Kidney epithelial cell (primary cell): ENCODE measurements around the gene MT1H. TPM values are rescaled to one million over a fixed set of nuclear protein-coding genes. Genes with fewer than 3 reads are reported as not detected.

Experiments
- DNase-seq: peaks from one replicate; pipeline ENCODE4 v3.0.0-alpha.2; 2010; ENCODE audit warnings: low read depth
- H3K27me3 ChIP-seq: 2 replicates; pipeline ENCODE4 v1.6.0; 2011; ENCODE audit warnings: low read length; ENCODE audit not compliant: control insufficient read depth, insufficient read depth
- H3K36me3 ChIP-seq: 2 replicates; pipeline ENCODE4 v1.5.1; 2011; ENCODE audit warnings: low read length; ENCODE audit not compliant: control insufficient read depth, insufficient read depth
- H3K4me3 ChIP-seq: 2 replicates; pipeline ENCODE4 v1.5.1; 2011; ENCODE audit warnings: low read depth, mild to moderate bottlenecking, control low read depth, low read length
- total RNA-seq: library from RNA; depleted of rRNA; stranded (reverse); fragments of >200 nt; gene quantifications from 2 replicates; pipeline ENCODE4 v1.2.3, GENCODE V29; 2015
- TF ChIP-seq, protein P1 (sequence below): IDR thresholded peaks from 2 replicates; pipeline ENCODE4 v1.5.1; 2011; ENCODE audit warnings: mild to moderate bottlenecking, moderate library complexity, low read length, control low read depth, inconsistent platforms; ENCODE audit not compliant: insufficient read depth, poor library complexity, severe bottlenecking

MT1H gene
- total RNA-seq, 1 donor from 2014 or later: not detected

DNA sequence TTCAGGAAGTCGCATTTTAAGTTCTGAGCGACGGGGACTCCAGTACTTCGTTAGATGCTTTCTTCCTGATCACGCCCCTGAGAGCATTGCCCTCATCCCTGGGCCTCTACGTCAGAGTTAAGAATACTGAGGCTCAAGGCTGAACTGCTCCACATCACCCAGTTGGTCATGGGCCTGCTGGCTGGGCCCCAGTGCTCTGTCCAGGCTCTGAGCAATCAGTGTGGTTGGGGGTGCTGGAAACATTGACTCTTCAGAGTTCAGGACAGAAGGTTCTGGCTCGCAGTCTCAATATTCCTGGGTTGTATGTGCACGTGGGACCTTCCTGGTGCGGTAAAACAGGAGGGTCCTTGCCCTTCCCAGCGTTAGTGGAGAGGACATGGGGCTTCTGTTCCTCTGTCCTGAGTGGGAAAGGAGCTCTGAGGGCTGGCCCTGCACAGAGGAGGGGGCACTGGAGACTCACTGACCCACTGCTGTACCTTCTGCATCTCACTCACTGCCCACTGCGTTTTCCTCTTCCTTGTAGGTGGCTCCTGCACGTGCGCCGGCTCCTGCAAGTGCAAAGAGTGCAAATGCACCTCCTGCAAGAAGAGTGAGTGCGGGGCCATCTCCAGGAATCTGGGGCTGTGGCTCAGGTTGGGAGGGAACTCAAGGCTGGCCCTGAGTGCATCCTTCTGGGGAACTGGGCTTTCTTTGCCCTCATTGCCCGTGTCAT lies 43.5 kb upstream of the MT1H start:
- H3K4me3 ChIP-seq: peak overlapping the region; percentile 60
- TF ChIP-seq, protein P1, sequence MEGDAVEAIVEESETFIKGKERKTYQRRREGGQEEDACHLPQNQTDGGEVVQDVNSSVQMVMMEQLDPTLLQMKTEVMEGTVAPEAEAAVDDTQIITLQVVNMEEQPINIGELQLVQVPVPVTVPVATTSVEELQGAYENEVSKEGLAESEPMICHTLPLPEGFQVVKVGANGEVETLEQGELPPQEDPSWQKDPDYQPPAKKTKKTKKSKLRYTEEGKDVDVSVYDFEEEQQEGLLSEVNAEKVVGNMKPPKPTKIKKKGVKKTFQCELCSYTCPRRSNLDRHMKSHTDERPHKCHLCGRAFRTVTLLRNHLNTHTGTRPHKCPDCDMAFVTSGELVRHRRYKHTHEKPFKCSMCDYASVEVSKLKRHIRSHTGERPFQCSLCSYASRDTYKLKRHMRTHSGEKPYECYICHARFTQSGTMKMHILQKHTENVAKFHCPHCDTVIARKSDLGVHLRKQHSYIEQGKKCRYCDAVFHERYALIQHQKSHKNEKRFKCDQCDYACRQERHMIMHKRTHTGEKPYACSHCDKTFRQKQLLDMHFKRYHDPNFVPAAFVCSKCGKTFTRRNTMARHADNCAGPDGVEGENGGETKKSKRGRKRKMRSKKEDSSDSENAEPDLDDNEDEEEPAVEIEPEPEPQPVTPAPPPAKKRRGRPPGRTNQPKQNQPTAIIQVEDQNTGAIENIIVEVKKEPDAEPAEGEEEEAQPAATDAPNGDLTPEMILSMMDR: no peak
- no peaks in the 10 kb centered on the region for H3K27me3 ChIP-seq
- DNase-seq: no peak
- no peaks in the 10 kb centered on the region for H3K36me3 ChIP-seq

DNA sequence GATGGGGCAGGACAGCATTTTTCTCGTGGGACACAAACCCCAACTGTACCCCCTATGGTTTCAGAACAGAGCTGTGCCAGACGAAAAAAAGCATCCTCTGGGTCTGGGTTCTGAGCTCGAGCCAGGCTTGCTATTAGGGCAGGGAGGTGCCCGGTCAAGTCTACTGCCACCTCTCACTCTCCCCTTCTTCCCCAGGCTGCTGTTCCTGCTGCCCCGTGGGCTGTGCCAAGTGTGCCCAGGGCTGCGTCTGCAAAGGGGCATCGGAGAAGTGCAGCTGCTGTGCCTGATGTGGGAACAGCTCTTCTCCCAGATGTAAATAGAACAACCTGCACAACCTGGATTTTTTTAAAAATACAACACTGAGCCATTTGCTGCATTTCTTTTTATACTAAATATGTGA lies 42.9 kb upstream of the MT1H start:
- TF ChIP-seq, protein P1: no peak
- DNase-seq: no peak
- Histone ChIP-seq H3K4me3 (peak overlapping the region; percentile 60), H3K27me3 (no peaks in the 10 kb centered on the region), H3K36me3 (no peaks in the 10 kb centered on the region)

DNA sequence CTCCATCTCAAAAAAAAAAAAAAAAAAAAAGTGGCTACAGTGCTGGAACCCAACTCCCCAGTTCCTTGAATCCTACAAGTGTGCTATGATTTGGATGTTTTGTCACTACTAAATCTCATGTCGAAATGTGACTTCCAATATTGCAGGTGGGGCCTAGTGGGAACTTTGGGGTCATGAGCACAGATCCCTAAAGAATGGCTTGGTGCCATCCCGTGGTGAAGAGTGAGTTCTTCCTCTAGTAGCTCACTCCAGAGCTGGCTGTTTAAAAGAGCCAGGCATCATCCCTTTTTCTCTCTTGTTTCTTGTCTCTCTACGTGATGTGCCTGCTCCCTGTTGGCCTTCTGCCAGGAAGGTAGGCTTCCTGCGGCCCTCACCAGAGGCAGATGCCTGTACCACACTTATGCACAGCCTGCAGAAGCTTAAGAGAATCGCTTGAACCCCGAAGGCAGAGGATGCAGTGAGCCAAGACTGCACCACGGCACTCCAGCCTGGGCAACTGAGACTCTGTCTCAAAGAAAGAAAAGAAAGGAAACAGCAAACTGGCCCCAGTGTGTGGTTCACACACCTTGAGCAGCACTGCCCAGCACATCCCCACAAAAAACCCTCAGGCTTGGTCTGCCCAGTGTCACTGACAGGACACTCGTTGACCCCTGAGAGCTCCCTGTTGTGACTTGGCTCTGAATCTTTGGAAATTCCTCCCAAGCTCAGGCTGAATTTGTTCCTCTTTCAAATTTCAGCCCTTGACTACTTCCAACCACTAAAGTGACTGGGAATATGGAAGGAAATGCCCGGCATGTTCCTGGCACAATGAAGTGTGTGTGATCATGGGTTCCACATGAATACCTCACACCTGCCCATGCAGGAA lies 40.9 kb upstream of the MT1H start:
- TF ChIP-seq, protein P1: no peak
- no peak for DNase-seq
- H3K27me3 ChIP-seq: peaks cover 15% of the 10 kb centered on the region
- H3K36me3 ChIP-seq: no peaks in the 10 kb centered on the region
- H3K4me3 ChIP-seq: no peak overlapping the region

DNA sequence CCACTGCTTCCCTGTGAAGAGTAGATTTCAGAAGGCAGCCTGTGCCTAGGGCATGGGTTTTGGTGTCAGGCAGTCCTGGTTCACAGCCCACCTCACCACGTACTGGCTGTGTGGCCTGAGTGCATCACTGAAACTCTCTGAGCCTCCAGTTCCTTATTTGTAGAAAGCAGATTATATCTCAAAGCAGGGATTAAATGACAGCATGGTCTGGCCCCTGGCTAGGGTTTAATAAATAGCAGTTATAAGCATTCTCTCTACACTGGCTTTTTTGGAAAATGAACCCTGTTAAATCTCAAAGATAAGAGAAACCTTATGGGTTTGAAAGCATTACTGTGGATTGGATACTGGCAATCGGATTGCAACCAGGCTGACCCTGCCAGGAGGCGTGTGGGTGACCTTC lies 40.1 kb upstream of the MT1H start:
- DNase-seq: no peak
- TF ChIP-seq, protein P1: no peak
- no peak overlapping the region for H3K4me3 ChIP-seq
- peaks cover 16% of the 10 kb centered on the region for H3K27me3 ChIP-seq
- no peaks in the 10 kb centered on the region for H3K36me3 ChIP-seq

DNA sequence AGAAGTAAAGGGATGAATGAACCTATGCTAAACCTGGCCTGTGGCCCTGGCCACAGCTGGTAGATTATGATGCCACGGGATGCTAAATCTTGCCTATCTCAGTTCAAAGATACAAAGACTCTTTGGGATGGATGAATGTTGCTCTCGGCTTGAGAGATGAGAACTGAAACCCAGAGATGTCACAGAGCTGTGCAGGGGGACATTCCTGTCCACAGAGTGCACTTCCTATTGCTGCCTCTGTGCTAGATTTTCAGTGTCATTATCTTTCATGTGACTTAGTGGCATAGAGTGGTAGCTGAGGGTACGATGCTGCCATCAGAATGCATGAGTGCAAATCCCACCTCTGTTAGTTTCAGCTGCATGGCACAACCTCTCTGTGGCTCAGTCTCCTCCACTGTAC lies 39.5 kb upstream of the MT1H start:
- Histone ChIP-seq H3K4me3 (no peak overlapping the region), H3K36me3 (no peaks in the 10 kb centered on the region), H3K27me3 (peaks cover 22% of the 10 kb centered on the region)
- DNase-seq: no peak
- TF ChIP-seq, protein P1: no peak
